Testis (tissue), 3 donors: ENCODE measurements around the gene RAMP3. TPM values are rescaled to one million over a fixed set of nuclear protein-coding genes. Genes with fewer than 3 reads are reported as not detected.
"Not testable (repeated sequence)": the region's sequence is repeated elsewhere in the genome, so short reads cannot be mapped to it uniquely, and the experiment has no call there.

Experiments
- DNase-seq: peaks from one replicate; pipeline ENCODE4 v3.0.0-alpha.2; 2019
- H3K27ac ChIP-seq, 2 donors: fragments of 200-600 bp; sonication (generic); one replicate each; pipeline ENCODE4 v1.5.1; 2019
- H3K27me3 ChIP-seq: fragments of 200-600 bp; sonication (generic); one replicate; pipeline ENCODE4 v1.5.1; 2019
- H3K36me3 ChIP-seq: fragments of 200-600 bp; sonication (generic); one replicate; pipeline ENCODE4 v1.5.1; 2017; ENCODE audit warnings: low read depth; ENCODE audit errors: missing control alignments
- H3K4me1 ChIP-seq: fragments of 200-600 bp; sonication (generic); one replicate; pipeline ENCODE4 v1.5.1; 2019
- H3K4me3 ChIP-seq, 2 donors: fragments of 200-600 bp; sonication (generic); one replicate each; pipeline ENCODE4 v1.5.1; 2017 to 2019
- H3K9me3 ChIP-seq: fragments of 200-600 bp; sonication (generic); one replicate; pipeline ENCODE4 v1.5.1; 2017
- POLR2A ChIP-seq: fragments of 450-650 bp; IDR thresholded peaks from one replicate; pipeline ENCODE4 v1.6.1; 2017; ENCODE audit warnings: antibody characterized with exemption, mild to moderate bottlenecking, moderate library complexity
- WGBS, 2 donors: methylation state at CpG; one replicate each; pipeline ENCODE4 v1.1.5; 2018; 5-methylcytosine and 5-hydroxymethylcytosine counted together
- intact Hi-C: fragments of 100-400 bp; cut with DNase I; formaldehyde crosslinking; loops from one replicate; pipeline ENCODE4 v1.15.1; 2023; ENCODE audit warnings: low total_unique reads
- polyA plus RNA-seq: library from polyadenylated mRNA; stranded (reverse); fragments of 350-450 nt; fragmentation: Illumina TruSeq; extraction: RNeasy Lipid Tissue Mini Kit (QIAGEN cat#74804); gene quantifications from one replicate; pipeline ENCODE4 v1.2.3, GENCODE V29; 2014; ENCODE audit warnings: low read depth, low replicate concordance; ENCODE audit not compliant: insufficient read depth
- total RNA-seq, 2 donors: library from RNA; depleted of rRNA; stranded (reverse); fragments of >200 nt; gene quantifications; one replicate each; pipeline ENCODE4 v1.2.3, GENCODE V29; 2016
- TF ChIP-seq, protein P1 (sequence below), 3 experiments: fragments of 450-650 bp in 2 of 3; fragments of 200-600 bp in 1 of 3; sonication (generic) in 1 of 3; IDR thresholded peaks; one replicate each; pipeline ENCODE4 v1.5.1; 2016 to 2019; ENCODE audit warnings: antibody characterized with exemption in 3 of 3, mild to moderate bottlenecking in 2 of 3, moderate library complexity in 1 of 3

The RAMP3 gene
- total and polyA plus RNA-seq, 3 donors from 2014 or later, result 9.1 to 23.8 (median 17.0) TPM

DNA sequence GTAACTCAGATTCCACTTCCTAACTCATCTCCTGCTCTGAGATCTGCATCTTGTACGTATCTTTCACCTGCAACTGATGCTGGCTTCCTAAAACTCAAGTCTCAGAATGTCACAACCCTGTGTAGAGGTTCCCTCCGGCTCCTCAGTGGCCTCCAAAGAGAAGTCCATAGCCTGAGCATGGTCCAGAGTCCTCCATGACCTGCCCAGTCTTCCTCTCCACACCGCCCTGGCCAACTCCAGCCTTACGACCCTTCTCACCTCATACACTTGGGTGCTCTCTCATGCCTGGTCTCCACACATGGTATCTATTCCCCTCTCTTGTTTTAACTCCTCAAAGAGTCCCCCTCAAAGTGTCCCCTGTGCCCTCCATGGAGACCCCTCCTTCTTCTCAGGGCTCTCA, 41.9 kb downstream of the RAMP3 start:
- H3K36me3 ChIP-seq, result no peaks in the 10 kb centered on the region
- TF ChIP-seq POLR2A, result no peak
- TF ChIP-seq, protein P1, sequence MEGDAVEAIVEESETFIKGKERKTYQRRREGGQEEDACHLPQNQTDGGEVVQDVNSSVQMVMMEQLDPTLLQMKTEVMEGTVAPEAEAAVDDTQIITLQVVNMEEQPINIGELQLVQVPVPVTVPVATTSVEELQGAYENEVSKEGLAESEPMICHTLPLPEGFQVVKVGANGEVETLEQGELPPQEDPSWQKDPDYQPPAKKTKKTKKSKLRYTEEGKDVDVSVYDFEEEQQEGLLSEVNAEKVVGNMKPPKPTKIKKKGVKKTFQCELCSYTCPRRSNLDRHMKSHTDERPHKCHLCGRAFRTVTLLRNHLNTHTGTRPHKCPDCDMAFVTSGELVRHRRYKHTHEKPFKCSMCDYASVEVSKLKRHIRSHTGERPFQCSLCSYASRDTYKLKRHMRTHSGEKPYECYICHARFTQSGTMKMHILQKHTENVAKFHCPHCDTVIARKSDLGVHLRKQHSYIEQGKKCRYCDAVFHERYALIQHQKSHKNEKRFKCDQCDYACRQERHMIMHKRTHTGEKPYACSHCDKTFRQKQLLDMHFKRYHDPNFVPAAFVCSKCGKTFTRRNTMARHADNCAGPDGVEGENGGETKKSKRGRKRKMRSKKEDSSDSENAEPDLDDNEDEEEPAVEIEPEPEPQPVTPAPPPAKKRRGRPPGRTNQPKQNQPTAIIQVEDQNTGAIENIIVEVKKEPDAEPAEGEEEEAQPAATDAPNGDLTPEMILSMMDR (IDR thresholded peaks at IDR 0.05), result no peak
- H3K27me3 ChIP-seq, result no peaks in the 10 kb centered on the region
- peaks cover 4% of the 10 kb centered on the region for H3K4me1 ChIP-seq
- no peak for DNase-seq
- 91% methylated on average over 4 of the region's 4 CpGs for WGBS, 2 donors
- no peak overlapping the region for H3K27ac ChIP-seq
- no peaks in the 10 kb centered on the region for H3K9me3 ChIP-seq
- no peak overlapping the region for H3K4me3 ChIP-seq
- intact Hi-C loops, result no loop called here

DNA sequence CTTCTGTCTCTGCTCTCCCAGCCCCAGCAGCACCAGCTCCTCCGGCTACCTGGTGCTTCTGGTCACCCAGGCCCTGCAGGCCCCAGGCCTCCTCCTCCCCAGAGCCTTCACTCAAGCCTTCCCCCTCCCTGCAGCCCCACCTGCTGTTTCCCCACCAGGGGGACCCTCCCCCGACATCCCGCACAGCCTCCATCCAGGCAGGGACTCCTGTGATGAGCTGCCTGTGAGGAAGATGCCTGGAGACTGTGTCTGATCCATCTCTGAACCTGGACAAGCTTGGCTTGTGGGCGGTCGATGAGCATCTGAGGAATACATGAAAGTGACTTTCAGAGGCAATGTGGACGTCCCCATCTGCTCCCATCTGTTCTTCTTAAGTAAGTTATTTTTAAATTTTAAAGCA, 45.0 kb downstream of the RAMP3 start:
- intact Hi-C loops, result no loop called here

DNA sequence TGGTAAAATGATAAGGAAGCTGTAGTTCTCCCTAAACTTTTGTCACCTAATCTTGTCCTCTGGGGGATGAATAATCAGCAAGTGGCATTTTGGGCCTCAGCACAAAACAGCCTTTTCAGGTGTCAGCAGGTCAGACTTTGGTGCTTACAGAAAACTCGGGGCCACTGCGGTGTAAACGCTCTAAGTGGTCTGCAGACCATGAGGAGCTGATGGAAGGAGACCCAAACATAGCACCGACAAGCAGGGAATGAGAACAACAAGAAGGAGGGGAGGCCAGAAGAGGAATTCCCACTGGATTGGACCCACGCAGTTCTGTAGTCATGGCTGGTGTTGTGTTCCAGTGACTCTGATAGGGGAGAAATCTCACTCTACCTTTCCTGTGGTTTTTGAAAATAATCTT, 45.4 kb downstream of the RAMP3 start:
- no peaks in the 10 kb centered on the region for H3K36me3 ChIP-seq
- DNase-seq, result no peak
- no peak for TF ChIP-seq POLR2A
- TF ChIP-seq, protein P1 (IDR thresholded peaks at IDR 0.05), result no peak
- no peaks in the 10 kb centered on the region for H3K27me3 ChIP-seq
- 81 to 88% methylated on average over 5 of the region's 5 CpGs for WGBS, 2 donors
- peaks cover 4% of the 10 kb centered on the region for H3K4me1 ChIP-seq
- H3K4me3 ChIP-seq, result no peak overlapping the region
- no peak overlapping the region for H3K27ac ChIP-seq
- intact Hi-C loops, result no loop called here
- no peaks in the 10 kb centered on the region for H3K9me3 ChIP-seq

More for the DNA sequence above, 45.0 kb downstream of the RAMP3 start:
- TF ChIP-seq POLR2A, result no peak
- TF ChIP-seq, protein P1 (IDR thresholded peaks at IDR 0.05), result no peak
- H3K4me3 ChIP-seq, result no peak overlapping the region
- no peaks in the 10 kb centered on the region for H3K9me3 ChIP-seq
- no peak overlapping the region for H3K27ac ChIP-seq
- H3K36me3 ChIP-seq, result no peaks in the 10 kb centered on the region
- 81 to 96% methylated on average over 6 of the region's 6 CpGs for WGBS, 2 donors
- H3K27me3 ChIP-seq, result no peaks in the 10 kb centered on the region
- peaks cover 4% of the 10 kb centered on the region for H3K4me1 ChIP-seq
- DNase-seq, result no peak

DNA sequence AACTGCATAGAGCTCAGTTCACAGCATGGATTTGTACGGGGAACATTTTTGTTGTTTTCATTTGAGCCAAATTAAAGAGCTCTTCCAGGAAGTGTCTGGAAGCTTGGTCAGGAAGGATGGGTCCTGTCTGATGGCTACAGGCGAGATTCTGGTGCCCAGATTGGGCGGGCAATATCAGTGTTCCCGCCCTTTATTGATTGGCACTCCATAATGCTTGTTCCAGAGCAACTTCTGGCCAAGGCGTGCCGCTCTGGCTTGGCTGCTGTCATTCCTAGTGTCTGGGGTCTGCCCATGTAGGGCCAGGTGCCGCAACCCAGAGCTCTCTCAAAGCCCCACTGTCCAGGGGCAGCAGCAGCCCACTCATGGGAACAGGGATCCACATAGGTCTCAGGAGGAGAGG, 45.9 kb downstream of the RAMP3 start:
- H3K4me3 ChIP-seq, result no peak overlapping the region
- 79 to 85% methylated on average over 5 to 7 of the region's 7 CpGs for WGBS, 2 donors
- intact Hi-C loops, result no loop called here

DNA sequence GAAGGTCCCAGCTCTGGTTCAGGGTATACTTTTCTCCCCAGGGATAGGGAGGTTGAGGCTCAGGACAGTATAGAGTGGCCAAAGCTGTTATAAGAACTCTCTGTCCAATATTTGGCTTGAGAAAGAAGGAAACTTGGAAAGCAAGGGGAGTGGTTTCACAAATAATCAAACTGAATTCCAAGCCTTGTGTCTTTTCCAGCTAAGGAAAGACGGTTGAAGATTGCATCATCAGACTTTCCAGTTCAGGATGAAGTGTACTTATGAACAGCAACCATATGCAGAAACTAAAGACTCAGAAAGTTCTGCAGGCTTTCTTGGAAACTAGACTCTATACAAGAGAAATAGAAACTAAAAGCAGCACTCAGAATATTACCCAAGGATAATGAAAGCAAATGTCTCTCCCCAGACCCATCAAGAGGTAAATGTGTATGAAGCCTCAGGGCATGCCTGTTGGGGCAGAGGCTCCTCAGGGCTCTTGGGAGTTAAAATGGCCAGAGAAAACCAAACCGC, 46.4 kb downstream of the RAMP3 start:
- H3K4me3 ChIP-seq, result no peak overlapping the region
- TF ChIP-seq, protein P1 (IDR thresholded peaks at IDR 0.05), result no peak
- no peak for TF ChIP-seq POLR2A
- no peaks in the 10 kb centered on the region for H3K27me3 ChIP-seq
- H3K9me3 ChIP-seq, result no peaks in the 10 kb centered on the region
- WGBS, 2 donors, result 65 to 66% methylated on average over 2 of the region's 2 CpGs
- H3K36me3 ChIP-seq, result no peaks in the 10 kb centered on the region
- H3K27ac ChIP-seq, result no peak overlapping the region
- H3K4me1 ChIP-seq, result peaks cover 4% of the 10 kb centered on the region
- intact Hi-C loops, result no loop called here
- no peak for DNase-seq

More for the DNA sequence above, 45.9 kb downstream of the RAMP3 start:
- Histone ChIP-seq H3K27ac (no peak overlapping the region), H3K4me1 (peaks cover 4% of the 10 kb centered on the region), H3K9me3 (no peaks in the 10 kb centered on the region), H3K36me3 (no peaks in the 10 kb centered on the region), H3K27me3 (no peaks in the 10 kb centered on the region)
- no peak for TF ChIP-seq POLR2A
- TF ChIP-seq, protein P1 (IDR thresholded peaks at IDR 0.05), result no peak
- no peak for DNase-seq

DNA sequence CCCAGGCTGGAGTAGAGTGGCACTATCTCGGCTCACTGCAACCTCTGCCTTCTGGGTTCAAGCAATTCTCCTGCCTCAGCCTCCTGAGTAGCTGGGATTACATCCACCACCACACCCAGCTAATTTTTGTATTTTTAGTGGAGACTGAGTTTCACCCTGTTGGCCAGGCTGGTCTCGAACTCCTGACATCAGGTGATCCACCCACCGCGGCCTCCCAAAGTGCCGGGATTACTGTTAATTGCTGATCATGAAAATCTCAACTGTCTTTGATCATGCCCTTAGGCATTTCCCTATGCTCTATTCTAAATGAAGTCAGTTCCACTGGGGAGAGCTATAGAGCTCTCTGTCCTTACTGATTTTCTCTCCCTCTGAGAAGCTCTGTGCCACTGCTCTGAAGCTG, 48.7 kb downstream of the RAMP3 start:
- intact Hi-C loops, result not testable (repeated sequence)

DNA sequence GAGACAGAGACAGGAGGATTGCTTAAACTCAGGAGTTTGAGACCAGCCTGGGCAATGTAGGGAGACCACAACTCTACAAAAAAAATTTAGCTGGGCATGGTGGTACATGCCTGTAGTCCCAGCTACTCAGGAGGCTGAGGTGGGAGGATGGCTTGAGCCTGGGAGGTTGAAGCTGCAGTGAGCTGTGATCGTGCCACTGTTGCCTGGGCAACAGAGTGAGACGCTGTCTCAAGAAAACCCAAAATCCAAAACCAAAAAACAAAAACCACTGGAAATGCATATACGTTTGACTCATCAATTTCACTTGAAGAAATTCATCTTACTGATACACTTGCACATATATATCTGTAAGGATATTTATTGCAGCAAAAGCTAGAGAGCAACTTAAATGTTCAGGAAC, 52.3 kb downstream of the RAMP3 start:
- H3K4me3 ChIP-seq, intact Hi-C loops, H3K9me3 ChIP-seq, H3K36me3 ChIP-seq, H3K27me3 ChIP-seq, H3K27ac ChIP-seq, H3K4me1 ChIP-seq, DNase-seq: not testable (repeated sequence)
- 84 to 87% methylated on average over 3 of the region's 3 CpGs for WGBS, 2 donors

More for the DNA sequence above, 48.7 kb downstream of the RAMP3 start:
- not testable (repeated sequence) for H3K4me3 ChIP-seq, H3K9me3 ChIP-seq, H3K4me1 ChIP-seq, DNase-seq, H3K27me3 ChIP-seq, H3K27ac ChIP-seq, H3K36me3 ChIP-seq
- WGBS, 2 donors, result 94 to 100% methylated on average over 5 of the region's 5 CpGs
